RWPE2 (cell line): ENCODE data around the gene CLCN1.
A peak's percentile ranks its signal among the peaks of the same experiment; 100 is the strongest.

Experiments
- ATAC-seq: fragments of 200-7000 bp; cut with Tn5 transposase; 3 replicates; pipeline ENCODE4 v1.9.1; 2021; ENCODE audit warnings: low read depth
- DNase-seq: peaks from one replicate; pipeline ENCODE4 v3.0.0-alpha.2; 2020; ENCODE audit warnings: low spot score
- H3K27ac ChIP-seq: fragments of 450-650 bp; 2 replicates; pipeline ENCODE4 v1.5.1; 2017; ENCODE audit warnings: mild to moderate bottlenecking; ENCODE audit not compliant: poor library complexity, severe bottlenecking
- H3K27me3 ChIP-seq: fragments of 250-450 bp; sonication (Bioruptor Pico); 2 replicates; pipeline ENCODE4 v1.5.1; 2021; ENCODE audit warnings: mild to moderate bottlenecking, moderate library complexity; ENCODE audit not compliant: insufficient read depth, poor library complexity, severe bottlenecking
- H3K36me3 ChIP-seq: fragments of 250-450 bp; sonication (Bioruptor Pico); 2 replicates; pipeline ENCODE4 v1.5.1; 2020; ENCODE audit warnings: low read depth, mild to moderate bottlenecking, moderate library complexity
- H3K4me1 ChIP-seq: fragments of 250-450 bp; sonication (Bioruptor Pico); 2 replicates; pipeline ENCODE4 v1.5.1; 2021; ENCODE audit warnings: mild to moderate bottlenecking, moderate library complexity; ENCODE audit not compliant: insufficient read depth, poor library complexity, severe bottlenecking
- H3K4me3 ChIP-seq: fragments of 250-450 bp; sonication (Bioruptor Pico); 2 replicates; pipeline ENCODE4 v1.5.1; 2021; ENCODE audit warnings: mild to moderate bottlenecking, moderate library complexity; ENCODE audit not compliant: severe bottlenecking
- H3K9me3 ChIP-seq: fragments of 250-450 bp; sonication (Bioruptor Pico); 2 replicates; pipeline ENCODE4 v1.5.1; 2021; ENCODE audit warnings: mild to moderate bottlenecking, moderate library complexity; ENCODE audit not compliant: severe bottlenecking
- CTCF ChIP-seq: fragments of 450-650 bp; IDR thresholded peaks from one replicate; pipeline ENCODE4 v1.5.1; 2017; ENCODE audit warnings: mild to moderate bottlenecking, moderate library complexity; ENCODE audit not compliant: poor library complexity, severe bottlenecking

CLCN1 gene

DNA sequence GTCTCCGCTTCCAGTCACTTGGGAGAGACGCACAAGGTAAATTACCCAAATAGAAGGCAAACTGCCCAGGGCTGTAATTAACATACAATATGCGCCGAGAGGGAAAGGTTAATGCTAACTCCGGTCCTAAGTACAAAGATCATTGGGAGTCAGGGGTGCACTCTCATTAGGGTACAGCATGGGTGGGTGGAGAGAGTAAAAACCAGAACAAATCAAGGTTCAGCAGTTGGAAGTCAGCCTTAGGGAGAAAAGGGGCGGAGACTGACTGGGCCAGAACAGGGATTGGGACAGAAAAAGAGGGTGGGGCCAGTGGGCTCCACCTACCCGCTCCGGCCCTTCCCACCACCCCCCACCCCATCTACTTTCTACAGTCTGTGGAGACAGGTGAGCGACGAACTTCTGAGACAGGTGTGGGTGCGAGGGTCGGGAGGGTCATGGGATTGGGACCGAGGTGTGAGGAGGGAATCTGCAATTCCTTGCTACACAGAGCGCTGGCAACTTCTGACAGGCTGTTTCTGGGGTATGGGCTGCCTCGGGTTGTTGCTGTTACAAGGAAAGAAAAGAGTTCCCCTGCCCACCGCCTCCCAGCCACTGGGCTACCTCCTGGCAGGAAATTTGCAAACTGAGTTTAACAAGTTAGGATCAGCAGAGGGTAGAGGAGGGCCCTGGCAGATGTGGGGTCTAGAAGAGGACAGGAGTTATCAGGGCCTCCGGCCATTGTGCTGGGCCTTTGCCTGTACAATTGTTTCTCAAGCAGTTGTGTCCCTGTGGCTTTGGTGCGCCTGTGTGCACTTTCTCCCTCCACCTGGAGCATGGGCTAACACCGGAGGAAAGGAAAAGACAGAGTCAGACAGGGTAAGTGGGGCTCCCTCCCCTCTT, 31.1 kb upstream of the CLCN1 start, which contains the start of gene TMEM139:
Gene TMEM139, plus strand, starts transcription at position 368 of the 879 bp plus-strand sequence. CDS start 1,000 bp downstream, outside the sequence.
- no peak for TF ChIP-seq CTCF
- peaks cover 6% of the 10 kb centered on the region; the same call in 1 of the 2 replicates for H3K36me3 ChIP-seq
- ATAC-seq (peak; percentile 41), DNase-seq (no peak)
- H3K4me3 ChIP-seq: peak within 1 kb of the TSS; percentile 20
- H3K9me3 ChIP-seq: no peaks in the 10 kb centered on the region
- peak within 1 kb of the TSS; percentile 57 for H3K27ac ChIP-seq
- H3K27me3 ChIP-seq: no peaks in the 10 kb centered on the region
- peaks cover 11% of the 10 kb centered on the region for H3K4me1 ChIP-seq

- no peak for TF ChIP-seq CTCF
- DNase-seq (no peak), ATAC-seq (peak; percentile 73)
- no peaks in the 10 kb centered on the region for H3K27me3 ChIP-seq
- peak overlapping the region; percentile 57 for H3K27ac ChIP-seq
- H3K9me3 ChIP-seq: no peaks in the 10 kb centered on the region
- H3K36me3 ChIP-seq: peaks cover 12% of the 10 kb centered on the region
- peaks cover 7% of the 10 kb centered on the region for H3K4me1 ChIP-seq
- H3K4me3 ChIP-seq: peak overlapping the region; percentile 20
These were observed 30.5 kb upstream of the CLCN1 start for GRCh38 chr7:143285470-143285778.

GRCh38 chr7:143285806-143286521, 29.9 kb upstream of the CLCN1 start:
- Histone ChIP-seq H3K4me1 (peaks cover 9% of the 10 kb centered on the region), H3K4me3 (no peak overlapping the region), H3K27me3 (no peaks in the 10 kb centered on the region), H3K9me3 (no peaks in the 10 kb centered on the region), H3K36me3 (peaks cover 17% of the 10 kb centered on the region), H3K27ac (peak overlapping the region; percentile 57)
- ATAC-seq: no peak
- DNase-seq: no peak
- no peak for TF ChIP-seq CTCF

DNA sequence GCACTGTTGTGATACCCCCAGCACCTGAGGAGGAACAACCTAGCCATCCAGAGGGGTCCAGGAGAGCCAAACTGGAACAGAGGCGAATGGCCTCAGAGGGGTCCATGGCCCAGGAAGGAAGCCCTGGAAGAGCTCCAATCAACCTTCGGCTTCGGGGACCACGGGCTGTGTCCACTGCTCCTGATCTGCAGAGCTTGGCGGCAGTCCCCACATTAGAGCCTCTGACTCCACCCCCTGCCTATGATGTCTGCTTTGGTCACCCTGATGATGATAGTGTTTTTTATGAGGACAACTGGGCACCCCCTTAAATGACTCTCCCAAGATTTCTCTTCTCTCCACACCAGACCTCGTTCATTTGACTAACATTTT, 29.4 kb upstream of the CLCN1 start:
- Histone ChIP-seq H3K4me3 (no peak overlapping the region), H3K27ac (peak overlapping the region; percentile 57), H3K9me3 (no peaks in the 10 kb centered on the region), H3K4me1 (peaks cover 9% of the 10 kb centered on the region), H3K27me3 (no peaks in the 10 kb centered on the region), H3K36me3 (peaks cover 22% of the 10 kb centered on the region)
- no peak for ATAC-seq
- no peak for DNase-seq
- no peak for TF ChIP-seq CTCF
